Liver (tissue), 3 donors: ENCODE measurements around the gene LASP1.

Experiments
- GABPA ChIP-seq, 2 donors: IDR thresholded peaks in 1 of 2; conservative IDR thresholded peaks in 1 of 2; 2 replicates each; pipeline ENCODE4 v1.6.1; 2016; ENCODE audit warnings: antibody characterized with exemption in 2 of 2, mild to moderate bottlenecking in 1 of 2, moderate library complexity in 1 of 2
- JUND ChIP-seq, 2 donors: IDR thresholded peaks; 2 replicates each; pipeline ENCODE4 v1.6.1; 2016; ENCODE audit warnings: antibody characterized with exemption in 2 of 2
- NR2F2 ChIP-seq: IDR thresholded peaks from 2 replicates; pipeline ENCODE4 v1.6.1; 2016; ENCODE audit warnings: antibody characterized with exemption
- RAD21 ChIP-seq, 2 donors: IDR thresholded peaks; 2 replicates each; pipeline ENCODE4 v1.6.1; 2016; ENCODE audit warnings: antibody characterized with exemption in 2 of 2, mild to moderate bottlenecking in 2 of 2
- SP1 ChIP-seq: IDR thresholded peaks from 2 replicates; pipeline ENCODE4 v1.6.1; 2018; ENCODE audit warnings: antibody characterized with exemption, mild to moderate bottlenecking
- TAF1 ChIP-seq: conservative IDR thresholded peaks from 2 replicates; pipeline ENCODE4 v1.6.1; 2016; ENCODE audit warnings: antibody characterized with exemption, mild to moderate bottlenecking
- YY1 ChIP-seq: IDR thresholded peaks from 2 replicates; pipeline ENCODE4 v1.6.1; 2016; ENCODE audit warnings: antibody characterized with exemption, mild to moderate bottlenecking
- TF ChIP-seq, protein P1 (sequence below): fragments of 150-350 bp; IDR thresholded peaks from 2 replicates; pipeline ENCODE4 v1.5.1; 2017; ENCODE audit warnings: improper control_type of control experiment, low read depth, low read length; ENCODE audit not compliant: missing input control
- TF ChIP-seq, protein P2 (sequence below): IDR thresholded peaks from 2 replicates; pipeline ENCODE4 v1.6.1; 2016; ENCODE audit warnings: antibody characterized with exemption
- donor health status: healthy.
- donor health status: healthy.

DNA sequence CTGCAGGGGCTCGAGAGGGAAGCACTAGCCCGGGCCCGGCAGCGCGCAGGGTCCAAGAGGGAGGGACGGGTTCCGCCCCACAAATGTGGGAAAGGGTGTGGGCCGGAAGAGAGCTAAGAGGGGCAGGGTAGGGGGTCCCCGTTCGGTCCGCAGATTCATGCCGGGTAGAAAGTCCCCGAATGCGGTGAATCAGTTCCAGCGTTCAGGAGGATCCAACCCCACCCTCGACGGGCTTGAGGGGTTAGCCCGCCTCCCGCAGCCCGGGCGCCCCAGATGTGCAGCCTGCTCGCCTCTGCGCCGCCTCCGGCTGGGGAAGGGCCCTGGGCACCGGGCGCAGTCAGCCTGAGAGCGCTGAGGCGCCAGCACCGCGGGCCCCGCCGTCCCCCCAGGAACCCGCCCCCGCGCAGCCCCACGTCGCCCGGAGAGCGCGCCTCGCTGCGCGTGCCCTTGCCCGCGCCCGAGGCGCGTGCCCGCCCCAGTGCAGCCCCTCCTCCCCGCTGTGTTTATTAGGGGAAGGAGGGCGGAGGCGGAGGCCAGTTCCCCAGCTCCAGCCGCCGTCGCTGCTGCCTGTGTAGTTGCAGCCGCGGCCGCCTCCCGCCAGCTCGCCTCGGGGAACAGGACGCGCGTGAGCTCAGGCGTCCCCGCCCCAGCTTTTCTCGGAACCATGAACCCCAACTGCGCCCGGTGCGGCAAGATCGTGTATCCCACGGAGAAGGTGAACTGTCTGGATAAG is at the start of gene LASP1:
- TF ChIP-seq, protein P1, sequence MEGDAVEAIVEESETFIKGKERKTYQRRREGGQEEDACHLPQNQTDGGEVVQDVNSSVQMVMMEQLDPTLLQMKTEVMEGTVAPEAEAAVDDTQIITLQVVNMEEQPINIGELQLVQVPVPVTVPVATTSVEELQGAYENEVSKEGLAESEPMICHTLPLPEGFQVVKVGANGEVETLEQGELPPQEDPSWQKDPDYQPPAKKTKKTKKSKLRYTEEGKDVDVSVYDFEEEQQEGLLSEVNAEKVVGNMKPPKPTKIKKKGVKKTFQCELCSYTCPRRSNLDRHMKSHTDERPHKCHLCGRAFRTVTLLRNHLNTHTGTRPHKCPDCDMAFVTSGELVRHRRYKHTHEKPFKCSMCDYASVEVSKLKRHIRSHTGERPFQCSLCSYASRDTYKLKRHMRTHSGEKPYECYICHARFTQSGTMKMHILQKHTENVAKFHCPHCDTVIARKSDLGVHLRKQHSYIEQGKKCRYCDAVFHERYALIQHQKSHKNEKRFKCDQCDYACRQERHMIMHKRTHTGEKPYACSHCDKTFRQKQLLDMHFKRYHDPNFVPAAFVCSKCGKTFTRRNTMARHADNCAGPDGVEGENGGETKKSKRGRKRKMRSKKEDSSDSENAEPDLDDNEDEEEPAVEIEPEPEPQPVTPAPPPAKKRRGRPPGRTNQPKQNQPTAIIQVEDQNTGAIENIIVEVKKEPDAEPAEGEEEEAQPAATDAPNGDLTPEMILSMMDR: no peak
- TF ChIP-seq, protein P2, sequence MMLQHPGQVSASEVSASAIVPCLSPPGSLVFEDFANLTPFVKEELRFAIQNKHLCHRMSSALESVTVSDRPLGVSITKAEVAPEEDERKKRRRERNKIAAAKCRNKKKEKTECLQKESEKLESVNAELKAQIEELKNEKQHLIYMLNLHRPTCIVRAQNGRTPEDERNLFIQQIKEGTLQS: no peak
- TF ChIP-seq JUND (IDR thresholded peaks at IDR 0.05): no peak
- TF ChIP-seq GABPA (IDR thresholded peaks at IDR 0.05 in 1 of 2, conservative IDR thresholded peaks at IDR 0.05 in 1 of 2): no peak
- TF ChIP-seq SP1: no peak
- TF ChIP-seq NR2F2: no peak
- peak; percentile 96 for TF ChIP-seq TAF1
- TF ChIP-seq RAD21 (IDR thresholded peaks at IDR 0.05): peak in 1 of 2 donors; percentile 53
- no peak for TF ChIP-seq YY1
